Right lobe of liver (tissue), 4 donors: Measurements from ENCODE around the gene STX11.

Experiments used
- POLR2A ChIP-seq: fragments of 450-650 bp; IDR thresholded peaks from one replicate; pipeline ENCODE4 v1.6.1; 2017; ENCODE audit warnings: antibody characterized with exemption, mild to moderate bottlenecking
- TF ChIP-seq, protein P1 (sequence below), 4 donors: fragments of 200-600 bp in 3 of 4; fragments of 450-650 bp in 1 of 4; IDR thresholded peaks; one replicate each; pipeline versions ENCODE4 v1.5.1 to v1.8.0; 2016 to 2022; ENCODE audit warnings: antibody characterized with exemption in 4 of 4, mild to moderate bottlenecking in 2 of 4
- donor health status: DM: no; HTN: no; CAD: no.
- donor health status: DM: no; HTN: no; CAD: no.
- donor health status: DM: no; HTN: yes; CAD: no.

GRCh38 chr6:144149894-144150709 lies at the start of gene STX11:
- TF ChIP-seq, protein P1, sequence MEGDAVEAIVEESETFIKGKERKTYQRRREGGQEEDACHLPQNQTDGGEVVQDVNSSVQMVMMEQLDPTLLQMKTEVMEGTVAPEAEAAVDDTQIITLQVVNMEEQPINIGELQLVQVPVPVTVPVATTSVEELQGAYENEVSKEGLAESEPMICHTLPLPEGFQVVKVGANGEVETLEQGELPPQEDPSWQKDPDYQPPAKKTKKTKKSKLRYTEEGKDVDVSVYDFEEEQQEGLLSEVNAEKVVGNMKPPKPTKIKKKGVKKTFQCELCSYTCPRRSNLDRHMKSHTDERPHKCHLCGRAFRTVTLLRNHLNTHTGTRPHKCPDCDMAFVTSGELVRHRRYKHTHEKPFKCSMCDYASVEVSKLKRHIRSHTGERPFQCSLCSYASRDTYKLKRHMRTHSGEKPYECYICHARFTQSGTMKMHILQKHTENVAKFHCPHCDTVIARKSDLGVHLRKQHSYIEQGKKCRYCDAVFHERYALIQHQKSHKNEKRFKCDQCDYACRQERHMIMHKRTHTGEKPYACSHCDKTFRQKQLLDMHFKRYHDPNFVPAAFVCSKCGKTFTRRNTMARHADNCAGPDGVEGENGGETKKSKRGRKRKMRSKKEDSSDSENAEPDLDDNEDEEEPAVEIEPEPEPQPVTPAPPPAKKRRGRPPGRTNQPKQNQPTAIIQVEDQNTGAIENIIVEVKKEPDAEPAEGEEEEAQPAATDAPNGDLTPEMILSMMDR (IDR thresholded peaks at IDR 0.05): no peak
- peak; percentile 81 for TF ChIP-seq POLR2A
